A673 (cell line): ENCODE data around the gene ADGRA1.

Source experiments
- CTCF ChIP-seq: fragments of 300-800, 200-600 bp; sonication (generic); conservative IDR thresholded peaks from 2 replicates; pipeline ENCODE4 v1.5.1; 2017; ENCODE audit warnings: low read depth, mild to moderate bottlenecking, antibody characterized with exemption, low read length, moderate library complexity, mixed read lengths
- EZH2 ChIP-seq: fragments of 200-600 bp; sonication (generic); IDR thresholded peaks from 2 replicates; pipeline ENCODE4 v1.6.1; 2017; ENCODE audit warnings: borderline replicate concordance, low read depth, mild to moderate bottlenecking, mixed read lengths, antibody characterized with exemption, low read length; ENCODE audit not compliant: poor library complexity, severe bottlenecking

- no peak for TF ChIP-seq CTCF
- no peak for TF ChIP-seq EZH2
Measured at GRCh38 chr10:133109711-133110110, 22.0 kb downstream of the ADGRA1 start.
